Gastroesophageal sphincter (tissue), 2 donors: ENCODE data around the gene ARF1.
A peak's percentile ranks its signal among the peaks of the same experiment; 100 is the strongest.

Experiments
- EP300 ChIP-seq: sonication (generic); formaldehyde crosslinking; IDR thresholded peaks from one replicate; pipeline ENCODE4 v1.6.1; 2017; ENCODE audit warnings: antibody characterized with exemption, mild to moderate bottlenecking
- POLR2A ChIP-seq, 2 donors: fragments of 450-650 bp; IDR thresholded peaks; one replicate each; pipeline ENCODE4 v1.6.1; 2017; ENCODE audit warnings: antibody characterized with exemption in 2 of 2, mild to moderate bottlenecking in 2 of 2, moderate library complexity in 1 of 2
- POLR2AphosphoS5 ChIP-seq: sonication (generic); formaldehyde crosslinking; IDR thresholded peaks from one replicate; pipeline ENCODE4 v1.6.1; 2017; ENCODE audit warnings: antibody characterized with exemption

DNA sequence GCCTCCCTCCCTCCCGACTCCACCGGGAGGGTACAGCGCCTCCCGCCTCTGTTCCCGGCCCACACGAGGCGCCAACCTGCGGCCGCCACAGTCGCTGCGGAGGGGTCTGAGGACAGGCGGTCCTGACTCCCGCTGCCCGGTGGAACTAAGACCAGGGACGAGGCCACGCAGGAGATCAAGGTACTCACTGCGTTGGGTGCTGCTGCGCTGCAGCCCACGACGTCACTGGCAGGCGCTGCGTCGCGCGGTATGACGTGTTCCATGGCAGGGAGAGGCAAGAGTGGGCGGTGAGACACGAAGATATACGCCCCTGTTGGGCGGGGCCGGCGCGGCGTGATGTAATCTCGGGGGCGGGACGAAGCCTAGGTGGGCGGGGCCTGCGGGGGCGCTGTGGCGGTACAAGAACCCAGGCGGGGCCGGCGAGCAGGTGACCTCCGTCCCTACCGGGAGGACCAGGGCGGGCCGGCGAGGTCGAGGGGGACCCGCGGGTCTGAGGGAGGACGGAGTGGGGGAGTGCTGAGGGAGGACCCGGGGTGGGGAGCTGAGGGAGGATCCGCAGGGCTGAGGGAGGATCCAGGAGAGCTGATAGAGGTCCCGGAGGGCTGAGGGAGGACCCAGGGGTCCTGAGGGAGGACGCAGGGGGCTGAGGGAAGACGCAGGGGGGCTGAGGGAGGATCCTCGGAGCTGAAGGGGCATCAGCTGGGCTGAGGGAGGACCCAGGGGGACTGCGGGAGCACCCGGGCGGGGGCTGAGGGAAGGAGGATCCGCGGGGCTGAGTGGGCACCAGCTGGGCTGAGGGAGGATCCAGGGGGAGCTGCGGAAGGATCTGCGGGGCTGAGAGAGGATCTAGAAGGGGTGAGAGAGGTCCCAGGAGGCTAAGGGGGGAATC lies 26.8 kb downstream of the ARF1 start, which contains the start of gene MRPL55:
- peak; percentile 95 to 96 for TF ChIP-seq POLR2A (IDR thresholded peaks at IDR 0.05)
- peak; percentile 100 for TF ChIP-seq POLR2AphosphoS5
- TF ChIP-seq EP300: no peak
